ENCODE measurements around the gene FALEC. TPM values are rescaled to one million over a fixed set of nuclear protein-coding genes. Genes with fewer than 3 reads are reported as not detected.

The FALEC gene
- total RNA-seq, 1 donor from 2014 or later = 1.9 TPM

DNA sequence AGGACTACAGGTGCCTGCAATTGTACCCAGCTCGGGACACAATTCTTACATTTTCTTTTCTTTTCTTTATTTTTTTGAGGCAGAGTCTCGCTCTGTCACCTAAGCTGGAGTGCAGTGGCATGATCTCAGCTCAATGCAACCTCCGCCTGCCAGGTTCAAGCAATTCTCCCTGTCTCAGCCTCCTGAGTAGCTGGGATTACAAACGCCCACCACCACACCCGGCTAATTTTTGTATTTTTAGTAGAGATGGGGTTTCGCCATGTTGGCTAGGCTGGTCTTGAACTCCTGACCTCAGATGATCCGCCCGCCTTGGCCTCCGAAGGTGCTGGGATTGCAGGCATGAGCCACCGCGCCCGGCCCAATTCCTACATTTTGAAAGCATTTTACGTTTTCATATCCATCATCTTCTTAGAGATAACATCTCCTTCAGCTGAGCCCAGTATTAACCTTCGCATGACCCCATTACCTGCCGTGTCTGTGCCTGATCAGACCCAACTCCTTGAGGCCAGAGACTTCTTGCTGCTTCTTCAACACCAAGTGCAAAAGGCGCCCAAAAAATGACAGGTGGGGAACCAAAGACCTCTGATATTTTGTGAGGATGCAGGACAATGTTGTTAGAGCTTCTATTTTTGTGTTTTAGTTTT is 30.9 kb downstream of the FALEC start:
- TF ChIP-seq, protein P1, sequence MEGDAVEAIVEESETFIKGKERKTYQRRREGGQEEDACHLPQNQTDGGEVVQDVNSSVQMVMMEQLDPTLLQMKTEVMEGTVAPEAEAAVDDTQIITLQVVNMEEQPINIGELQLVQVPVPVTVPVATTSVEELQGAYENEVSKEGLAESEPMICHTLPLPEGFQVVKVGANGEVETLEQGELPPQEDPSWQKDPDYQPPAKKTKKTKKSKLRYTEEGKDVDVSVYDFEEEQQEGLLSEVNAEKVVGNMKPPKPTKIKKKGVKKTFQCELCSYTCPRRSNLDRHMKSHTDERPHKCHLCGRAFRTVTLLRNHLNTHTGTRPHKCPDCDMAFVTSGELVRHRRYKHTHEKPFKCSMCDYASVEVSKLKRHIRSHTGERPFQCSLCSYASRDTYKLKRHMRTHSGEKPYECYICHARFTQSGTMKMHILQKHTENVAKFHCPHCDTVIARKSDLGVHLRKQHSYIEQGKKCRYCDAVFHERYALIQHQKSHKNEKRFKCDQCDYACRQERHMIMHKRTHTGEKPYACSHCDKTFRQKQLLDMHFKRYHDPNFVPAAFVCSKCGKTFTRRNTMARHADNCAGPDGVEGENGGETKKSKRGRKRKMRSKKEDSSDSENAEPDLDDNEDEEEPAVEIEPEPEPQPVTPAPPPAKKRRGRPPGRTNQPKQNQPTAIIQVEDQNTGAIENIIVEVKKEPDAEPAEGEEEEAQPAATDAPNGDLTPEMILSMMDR (IDR thresholded peaks at IDR 0.05; ENCODE audit: unreplicated experiment) = no peak
- no peak for DNase-seq (ENCODE audit: low spot score in 2 of 2, unreplicated experiment in 2 of 2)
- Mint-ChIP-seq H3K4me3 (no peak overlapping the region), H3K4me1 (peaks cover 30% of the 10 kb centered on the region), H3K9me3 (no peaks in the 10 kb centered on the region), H3K27me3 (ENCODE audit: low read depth) (peaks cover 3% of the 10 kb centered on the region), H3K36me3 (no peaks in the 10 kb centered on the region), H3K27ac (peak overlapping the region; percentile 67)

DNA sequence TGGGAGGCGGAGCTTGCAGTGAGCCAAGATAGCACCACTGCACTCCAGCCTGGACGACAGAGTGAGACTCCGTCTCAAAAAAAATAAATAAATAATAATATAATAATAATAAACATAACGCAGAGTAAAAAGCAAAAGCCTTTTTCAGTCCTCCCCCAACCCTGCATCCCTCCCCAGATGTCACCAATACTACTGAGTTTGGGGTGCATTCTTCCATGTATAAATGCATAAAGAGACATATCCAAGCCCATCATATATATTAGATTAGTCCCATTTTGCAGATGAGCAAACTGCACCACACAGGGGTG is 32.7 kb downstream of the FALEC start:
- TF ChIP-seq, protein P1 (IDR thresholded peaks at IDR 0.05; ENCODE audit: unreplicated experiment) = no peak
- Mint-ChIP-seq H3K9me3 (no peaks in the 10 kb centered on the region), H3K4me3 (peak overlapping the region; percentile 64), H3K4me1 (peaks cover 45% of the 10 kb centered on the region), H3K36me3 (no peaks in the 10 kb centered on the region), H3K27ac (no peak overlapping the region), H3K27me3 (ENCODE audit: low read depth) (peaks cover 3% of the 10 kb centered on the region)
- DNase-seq (ENCODE audit: low spot score in 2 of 2, unreplicated experiment in 2 of 2) = no peak

DNA sequence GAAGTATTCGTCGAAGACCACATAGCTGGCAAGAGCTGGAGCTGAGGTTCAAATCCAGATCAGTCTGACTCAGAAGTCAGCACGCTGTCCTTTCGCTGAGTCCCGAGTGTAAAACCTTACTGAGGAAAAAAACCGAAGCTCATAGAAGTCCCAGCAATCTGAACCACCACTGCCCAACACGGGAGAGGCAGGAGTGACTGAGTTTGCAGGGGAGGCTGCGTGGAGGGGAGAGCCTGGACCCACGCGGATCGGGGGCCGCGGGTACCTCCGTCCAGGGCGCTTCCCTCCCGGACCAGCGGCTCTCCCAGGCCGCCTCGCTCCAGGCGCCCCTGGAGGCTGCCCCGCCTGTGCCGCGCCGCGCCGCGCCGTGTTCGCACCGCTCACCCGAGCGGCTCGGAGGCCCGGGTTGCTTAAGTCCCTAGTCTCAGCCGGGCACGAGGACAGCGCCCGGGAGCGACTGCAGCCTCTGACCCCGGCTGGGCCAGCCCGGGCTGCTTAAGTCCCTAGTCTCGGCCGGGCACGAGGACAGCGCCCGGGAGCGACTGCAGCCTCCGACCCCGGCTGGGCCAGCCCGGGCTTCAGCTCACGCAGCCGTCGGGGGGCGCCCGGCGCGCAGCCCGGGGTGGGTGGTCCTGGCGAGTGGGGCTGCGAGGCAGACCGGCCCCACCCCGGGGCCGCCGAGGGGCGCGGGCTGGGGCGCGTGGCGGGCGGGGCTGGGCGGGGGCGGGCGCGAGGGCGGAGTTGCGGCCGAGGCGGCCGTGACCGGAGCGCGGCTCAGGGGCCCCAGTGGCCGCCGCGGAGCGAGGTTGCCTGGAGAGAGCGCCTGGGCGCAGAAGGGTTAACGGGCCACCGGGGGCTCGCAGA is 33.3 kb downstream of the FALEC start, which contains the start of gene ADAMTSL4:
Gene ADAMTSL4 (plus strand): TSS at position 777 of the 864 bp plus-strand sequence. CDS start 2,881 bp downstream, outside the sequence.
- H3K36me3 Mint-ChIP-seq = no peaks in the 10 kb centered on the region
- peak in 1 of 2 experiments; percentile 64 for DNase-seq (ENCODE audit: low spot score in 2 of 2, unreplicated experiment in 2 of 2)
- H3K9me3 Mint-ChIP-seq = no peaks in the 10 kb centered on the region
- H3K27ac Mint-ChIP-seq = peak within 1 kb of the TSS; percentile 88
- TF ChIP-seq, protein P1 (IDR thresholded peaks at IDR 0.05; ENCODE audit: unreplicated experiment) = no peak
- peaks cover 3% of the 10 kb centered on the region for H3K27me3 Mint-ChIP-seq (ENCODE audit: low read depth)
- H3K4me3 Mint-ChIP-seq = peak within 1 kb of the TSS; percentile 78
- peaks cover 45% of the 10 kb centered on the region for H3K4me1 Mint-ChIP-seq

DNA sequence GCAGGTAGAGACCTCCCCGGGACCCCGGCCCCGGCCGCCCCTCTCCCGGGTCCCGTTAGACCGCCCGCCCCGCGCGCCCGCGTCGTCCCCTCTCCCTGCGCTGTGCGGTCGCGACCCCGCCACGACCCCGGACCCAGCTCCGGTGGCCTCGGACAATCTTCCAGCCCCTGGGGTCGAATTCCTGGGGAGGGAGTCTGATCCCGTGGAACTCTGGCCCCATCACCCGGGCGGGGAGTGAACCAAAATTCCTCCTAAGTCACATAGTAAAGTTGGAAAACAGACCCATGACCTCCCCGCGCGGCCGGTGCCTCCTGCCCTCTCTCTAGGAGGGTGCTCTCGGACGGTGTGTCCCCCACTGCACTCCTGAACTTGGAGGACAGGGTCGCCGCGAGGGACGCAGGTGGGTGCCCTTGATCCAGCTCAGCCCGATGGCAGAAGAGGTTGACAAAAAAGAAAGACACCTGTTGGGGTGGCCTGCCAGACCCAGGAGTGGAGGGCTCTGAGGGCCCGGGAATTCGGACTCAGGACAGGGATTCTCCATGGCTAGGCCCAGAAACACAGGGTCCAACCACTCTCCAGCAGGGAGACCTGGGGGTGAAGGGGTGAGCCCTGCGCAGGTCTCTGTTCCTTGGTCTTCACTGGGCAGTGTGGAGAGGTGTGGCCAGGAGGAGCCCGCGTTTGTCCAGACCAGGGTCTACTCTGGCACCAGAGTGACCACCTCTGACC is 34.1 kb downstream of the FALEC start:
- Mint-ChIP-seq H3K9me3 (no peaks in the 10 kb centered on the region), H3K27me3 (ENCODE audit: low read depth) (peaks cover 3% of the 10 kb centered on the region), H3K4me3 (peak overlapping the region; percentile 78), H3K4me1 (peaks cover 45% of the 10 kb centered on the region), H3K27ac (peak overlapping the region; percentile 88), H3K36me3 (no peaks in the 10 kb centered on the region)
- no peak for DNase-seq (ENCODE audit: low spot score in 2 of 2, unreplicated experiment in 2 of 2)
- TF ChIP-seq, protein P1 (IDR thresholded peaks at IDR 0.05; ENCODE audit: unreplicated experiment) = no peak

DNA sequence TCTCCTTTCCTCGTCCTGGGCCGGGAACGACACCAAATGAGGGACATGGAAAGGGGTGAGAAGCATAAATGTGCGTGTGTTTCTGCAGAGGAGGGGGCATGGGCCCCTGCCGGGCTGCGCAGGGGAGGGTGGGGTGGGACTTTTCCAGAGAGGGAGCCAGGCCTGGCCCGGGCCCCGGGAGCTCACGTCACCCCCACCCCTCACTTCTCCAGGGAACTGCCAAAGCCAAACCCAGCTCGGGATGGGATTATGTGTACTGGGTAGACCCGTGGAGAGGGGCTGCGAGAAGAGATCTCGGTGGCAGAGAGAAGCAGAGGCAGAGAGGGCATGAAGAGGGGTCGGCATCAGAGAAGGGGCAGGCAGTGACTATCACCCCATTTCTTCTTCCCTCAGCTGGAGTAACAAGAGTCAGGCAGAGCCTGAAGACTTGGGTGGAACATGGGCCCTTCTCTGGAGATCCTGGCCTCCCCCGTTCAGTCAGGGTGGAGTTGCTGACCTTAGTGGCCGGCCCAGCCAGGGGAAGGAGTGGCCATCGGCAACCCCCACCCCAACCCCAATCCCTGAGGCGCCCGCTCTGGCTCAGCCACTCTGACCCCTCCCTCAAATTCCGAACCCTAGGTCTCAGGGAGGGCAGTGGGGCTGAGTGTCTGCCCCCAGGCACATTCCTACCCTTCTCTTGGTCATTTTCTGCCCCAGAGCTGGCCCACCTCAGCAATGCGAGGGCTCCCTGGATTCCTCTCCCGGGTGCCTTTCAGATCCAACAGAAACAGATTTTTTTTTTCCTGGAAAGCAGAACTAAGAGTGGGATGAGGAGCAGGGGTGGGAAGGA is 34.9 kb downstream of the FALEC start:
- no peak for DNase-seq (ENCODE audit: low spot score in 2 of 2, unreplicated experiment in 2 of 2)
- Mint-ChIP-seq H3K27ac (peak overlapping the region; percentile 21), H3K4me3 (peak overlapping the region; percentile 78), H3K27me3 (ENCODE audit: low read depth) (peaks cover 3% of the 10 kb centered on the region), H3K36me3 (no peaks in the 10 kb centered on the region), H3K9me3 (no peaks in the 10 kb centered on the region), H3K4me1 (peaks cover 43% of the 10 kb centered on the region)
- TF ChIP-seq, protein P1 (IDR thresholded peaks at IDR 0.05; ENCODE audit: unreplicated experiment) = no peak
